ENCODE results near the gene INSR. TPM values are rescaled to one million over a fixed set of nuclear protein-coding genes. Genes with fewer than 3 reads are reported as not detected.

INSR gene
- total and polyA plus RNA-seq, 10 of the 15 experiments (the other 5 are each of a cell fraction or from before 2014, with no cell fraction given) = 4.2 to 34.9 (median 13.6) TPM

DNA sequence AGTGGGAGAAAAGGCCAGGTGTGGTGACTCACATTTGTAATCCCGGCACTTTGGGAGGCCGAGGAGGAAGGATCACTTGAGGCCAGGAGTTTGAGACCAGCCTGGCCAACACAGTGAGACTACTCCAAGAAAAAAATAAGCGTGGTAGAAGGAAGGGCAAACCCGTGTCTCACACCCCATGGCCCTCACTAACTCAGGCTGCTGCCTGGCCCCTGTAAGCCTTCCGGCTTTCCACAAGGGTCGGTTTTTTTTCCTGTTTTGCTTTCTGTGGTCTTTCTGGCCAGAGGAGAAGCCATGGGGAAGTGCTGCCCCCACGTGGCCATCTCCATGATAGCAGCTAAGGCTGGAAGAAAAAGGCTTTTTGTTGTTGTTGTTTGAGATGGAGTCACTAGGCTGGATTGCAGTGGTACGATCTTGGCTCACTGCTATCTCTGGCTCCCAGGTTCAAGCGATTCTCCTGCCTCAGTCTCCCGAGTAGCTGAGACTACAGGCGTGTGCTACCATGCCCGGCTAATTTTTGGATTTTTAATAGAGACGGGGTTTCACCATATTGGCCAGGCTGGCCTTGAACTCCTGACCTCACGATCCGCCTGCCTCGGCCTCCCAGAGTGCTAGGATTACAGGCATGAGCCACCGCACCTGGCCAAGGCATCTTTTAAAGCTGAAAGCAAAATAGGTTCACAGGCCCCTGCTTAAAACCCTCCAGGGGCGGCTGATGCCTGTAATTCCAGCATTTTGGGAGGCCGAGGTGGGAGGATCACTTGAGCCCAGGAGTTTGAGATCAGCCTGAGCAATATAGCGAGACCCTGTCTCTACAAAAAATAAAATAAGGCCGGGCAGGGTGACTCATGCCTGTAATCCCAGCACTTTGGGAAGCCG lies 47.0 kb upstream of the INSR start (continued):
- TF ChIP-seq, protein P1, sequence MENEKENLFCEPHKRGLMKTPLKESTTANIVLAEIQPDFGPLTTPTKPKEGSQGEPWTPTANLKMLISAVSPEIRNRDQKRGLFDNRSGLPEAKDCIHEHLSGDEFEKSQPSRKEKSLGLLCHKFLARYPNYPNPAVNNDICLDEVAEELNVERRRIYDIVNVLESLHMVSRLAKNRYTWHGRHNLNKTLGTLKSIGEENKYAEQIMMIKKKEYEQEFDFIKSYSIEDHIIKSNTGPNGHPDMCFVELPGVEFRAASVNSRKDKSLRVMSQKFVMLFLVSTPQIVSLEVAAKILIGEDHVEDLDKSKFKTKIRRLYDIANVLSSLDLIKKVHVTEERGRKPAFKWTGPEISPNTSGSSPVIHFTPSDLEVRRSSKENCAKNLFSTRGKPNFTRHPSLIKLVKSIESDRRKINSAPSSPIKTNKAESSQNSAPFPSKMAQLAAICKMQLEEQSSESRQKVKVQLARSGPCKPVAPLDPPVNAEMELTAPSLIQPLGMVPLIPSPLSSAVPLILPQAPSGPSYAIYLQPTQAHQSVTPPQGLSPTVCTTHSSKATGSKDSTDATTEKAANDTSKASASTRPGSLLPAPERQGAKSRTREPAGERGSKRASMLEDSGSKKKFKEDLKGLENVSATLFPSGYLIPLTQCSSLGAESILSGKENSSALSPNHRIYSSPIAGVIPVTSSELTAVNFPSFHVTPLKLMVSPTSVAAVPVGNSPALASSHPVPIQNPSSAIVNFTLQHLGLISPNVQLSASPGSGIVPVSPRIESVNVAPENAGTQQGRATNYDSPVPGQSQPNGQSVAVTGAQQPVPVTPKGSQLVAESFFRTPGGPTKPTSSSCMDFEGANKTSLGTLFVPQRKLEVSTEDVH (IDR thresholded peaks at IDR 0.05; ENCODE audit: low read depth, partially characterized antibody) = no peak
- TF ChIP-seq MXI1 (IDR thresholded peaks at IDR 0.05; ENCODE audit: low read depth, low read length) = no peak
- TF ChIP-seq, protein P2, sequence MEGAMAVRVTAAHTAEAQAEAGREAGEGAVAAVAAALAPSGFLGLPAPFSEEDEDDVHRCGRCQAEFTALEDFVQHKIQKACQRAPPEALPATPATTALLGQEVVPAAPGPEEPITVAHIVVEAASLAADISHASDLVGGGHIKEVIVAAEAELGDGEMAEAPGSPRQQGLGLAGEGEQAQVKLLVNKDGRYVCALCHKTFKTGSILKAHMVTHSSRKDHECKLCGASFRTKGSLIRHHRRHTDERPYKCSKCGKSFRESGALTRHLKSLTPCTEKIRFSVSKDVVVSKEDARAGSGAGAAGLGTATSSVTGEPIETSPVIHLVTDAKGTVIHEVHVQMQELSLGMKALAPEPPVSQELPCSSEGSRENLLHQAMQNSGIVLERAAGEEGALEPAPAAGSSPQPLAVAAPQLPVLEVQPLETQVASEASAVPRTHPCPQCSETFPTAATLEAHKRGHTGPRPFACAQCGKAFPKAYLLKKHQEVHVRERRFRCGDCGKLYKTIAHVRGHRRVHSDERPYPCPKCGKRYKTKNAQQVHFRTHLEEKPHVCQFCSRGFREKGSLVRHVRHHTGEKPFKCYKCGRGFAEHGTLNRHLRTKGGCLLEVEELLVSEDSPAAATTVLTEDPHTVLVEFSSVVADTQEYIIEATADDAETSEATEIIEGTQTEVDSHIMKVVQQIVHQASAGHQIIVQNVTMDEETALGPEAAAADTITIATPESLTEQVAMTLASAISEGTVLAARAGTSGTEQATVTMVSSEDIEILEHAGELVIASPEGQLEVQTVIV (IDR thresholded peaks at IDR 0.05; ENCODE audit: borderline replicate concordance, partially characterized antibody) = no peak
- TF ChIP-seq, protein P3, sequence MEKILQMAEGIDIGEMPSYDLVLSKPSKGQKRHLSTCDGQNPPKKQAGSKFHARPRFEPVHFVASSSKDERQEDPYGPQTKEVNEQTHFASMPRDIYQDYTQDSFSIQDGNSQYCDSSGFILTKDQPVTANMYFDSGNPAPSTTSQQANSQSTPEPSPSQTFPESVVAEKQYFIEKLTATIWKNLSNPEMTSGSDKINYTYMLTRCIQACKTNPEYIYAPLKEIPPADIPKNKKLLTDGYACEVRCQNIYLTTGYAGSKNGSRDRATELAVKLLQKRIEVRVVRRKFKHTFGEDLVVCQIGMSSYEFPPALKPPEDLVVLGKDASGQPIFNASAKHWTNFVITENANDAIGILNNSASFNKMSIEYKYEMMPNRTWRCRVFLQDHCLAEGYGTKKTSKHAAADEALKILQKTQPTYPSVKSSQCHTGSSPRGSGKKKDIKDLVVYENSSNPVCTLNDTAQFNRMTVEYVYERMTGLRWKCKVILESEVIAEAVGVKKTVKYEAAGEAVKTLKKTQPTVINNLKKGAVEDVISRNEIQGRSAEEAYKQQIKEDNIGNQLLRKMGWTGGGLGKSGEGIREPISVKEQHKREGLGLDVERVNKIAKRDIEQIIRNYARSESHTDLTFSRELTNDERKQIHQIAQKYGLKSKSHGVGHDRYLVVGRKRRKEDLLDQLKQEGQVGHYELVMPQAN (conservative IDR thresholded peaks at IDR 0.05) = no peak; the same call in 1 of the 2 replicates
- no peak for TF ChIP-seq POLR2AphosphoS2 (IDR thresholded peaks at IDR 0.05; ENCODE audit: low read depth, low read length)
- TF ChIP-seq, protein P4, sequence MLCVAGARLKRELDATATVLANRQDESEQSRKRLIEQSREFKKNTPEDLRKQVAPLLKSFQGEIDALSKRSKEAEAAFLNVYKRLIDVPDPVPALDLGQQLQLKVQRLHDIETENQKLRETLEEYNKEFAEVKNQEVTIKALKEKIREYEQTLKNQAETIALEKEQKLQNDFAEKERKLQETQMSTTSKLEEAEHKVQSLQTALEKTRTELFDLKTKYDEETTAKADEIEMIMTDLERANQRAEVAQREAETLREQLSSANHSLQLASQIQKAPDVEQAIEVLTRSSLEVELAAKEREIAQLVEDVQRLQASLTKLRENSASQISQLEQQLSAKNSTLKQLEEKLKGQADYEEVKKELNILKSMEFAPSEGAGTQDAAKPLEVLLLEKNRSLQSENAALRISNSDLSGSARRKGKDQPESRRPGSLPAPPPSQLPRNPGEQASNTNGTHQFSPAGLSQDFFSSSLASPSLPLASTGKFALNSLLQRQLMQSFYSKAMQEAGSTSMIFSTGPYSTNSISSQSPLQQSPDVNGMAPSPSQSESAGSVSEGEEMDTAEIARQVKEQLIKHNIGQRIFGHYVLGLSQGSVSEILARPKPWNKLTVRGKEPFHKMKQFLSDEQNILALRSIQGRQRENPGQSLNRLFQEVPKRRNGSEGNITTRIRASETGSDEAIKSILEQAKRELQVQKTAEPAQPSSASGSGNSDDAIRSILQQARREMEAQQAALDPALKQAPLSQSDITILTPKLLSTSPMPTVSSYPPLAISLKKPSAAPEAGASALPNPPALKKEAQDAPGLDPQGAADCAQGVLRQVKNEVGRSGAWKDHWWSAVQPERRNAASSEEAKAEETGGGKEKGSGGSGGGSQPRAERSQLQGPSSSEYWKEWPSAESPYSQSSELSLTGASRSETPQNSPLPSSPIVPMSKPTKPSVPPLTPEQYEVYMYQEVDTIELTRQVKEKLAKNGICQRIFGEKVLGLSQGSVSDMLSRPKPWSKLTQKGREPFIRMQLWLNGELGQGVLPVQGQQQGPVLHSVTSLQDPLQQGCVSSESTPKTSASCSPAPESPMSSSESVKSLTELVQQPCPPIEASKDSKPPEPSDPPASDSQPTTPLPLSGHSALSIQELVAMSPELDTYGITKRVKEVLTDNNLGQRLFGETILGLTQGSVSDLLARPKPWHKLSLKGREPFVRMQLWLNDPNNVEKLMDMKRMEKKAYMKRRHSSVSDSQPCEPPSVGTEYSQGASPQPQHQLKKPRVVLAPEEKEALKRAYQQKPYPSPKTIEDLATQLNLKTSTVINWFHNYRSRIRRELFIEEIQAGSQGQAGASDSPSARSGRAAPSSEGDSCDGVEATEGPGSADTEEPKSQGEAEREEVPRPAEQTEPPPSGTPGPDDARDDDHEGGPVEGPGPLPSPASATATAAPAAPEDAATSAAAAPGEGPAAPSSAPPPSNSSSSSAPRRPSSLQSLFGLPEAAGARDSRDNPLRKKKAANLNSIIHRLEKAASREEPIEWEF (IDR thresholded peaks at IDR 0.05; ENCODE audit: insufficient replicate concordance, low read depth, low read length) = no peak
- TF ChIP-seq, protein P5, sequence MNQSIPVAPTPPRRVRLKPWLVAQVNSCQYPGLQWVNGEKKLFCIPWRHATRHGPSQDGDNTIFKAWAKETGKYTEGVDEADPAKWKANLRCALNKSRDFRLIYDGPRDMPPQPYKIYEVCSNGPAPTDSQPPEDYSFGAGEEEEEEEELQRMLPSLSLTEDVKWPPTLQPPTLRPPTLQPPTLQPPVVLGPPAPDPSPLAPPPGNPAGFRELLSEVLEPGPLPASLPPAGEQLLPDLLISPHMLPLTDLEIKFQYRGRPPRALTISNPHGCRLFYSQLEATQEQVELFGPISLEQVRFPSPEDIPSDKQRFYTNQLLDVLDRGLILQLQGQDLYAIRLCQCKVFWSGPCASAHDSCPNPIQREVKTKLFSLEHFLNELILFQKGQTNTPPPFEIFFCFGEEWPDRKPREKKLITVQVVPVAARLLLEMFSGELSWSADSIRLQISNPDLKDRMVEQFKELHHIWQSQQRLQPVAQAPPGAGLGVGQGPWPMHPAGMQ (IDR thresholded peaks at IDR 0.05; ENCODE audit: borderline replicate concordance) = no peak
- TF ChIP-seq TCF7 (IDR thresholded peaks at IDR 0.05; ENCODE audit: borderline replicate concordance) = no peak
- TF ChIP-seq SUZ12 (IDR thresholded peaks at IDR 0.05; ENCODE audit: unreplicated experiment) = no peak
- TF ChIP-seq, protein P6, sequence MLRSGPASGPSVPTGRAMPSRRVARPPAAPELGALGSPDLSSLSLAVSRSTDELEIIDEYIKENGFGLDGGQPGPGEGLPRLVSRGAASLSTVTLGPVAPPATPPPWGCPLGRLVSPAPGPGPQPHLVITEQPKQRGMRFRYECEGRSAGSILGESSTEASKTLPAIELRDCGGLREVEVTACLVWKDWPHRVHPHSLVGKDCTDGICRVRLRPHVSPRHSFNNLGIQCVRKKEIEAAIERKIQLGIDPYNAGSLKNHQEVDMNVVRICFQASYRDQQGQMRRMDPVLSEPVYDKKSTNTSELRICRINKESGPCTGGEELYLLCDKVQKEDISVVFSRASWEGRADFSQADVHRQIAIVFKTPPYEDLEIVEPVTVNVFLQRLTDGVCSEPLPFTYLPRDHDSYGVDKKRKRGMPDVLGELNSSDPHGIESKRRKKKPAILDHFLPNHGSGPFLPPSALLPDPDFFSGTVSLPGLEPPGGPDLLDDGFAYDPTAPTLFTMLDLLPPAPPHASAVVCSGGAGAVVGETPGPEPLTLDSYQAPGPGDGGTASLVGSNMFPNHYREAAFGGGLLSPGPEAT (IDR thresholded peaks at IDR 0.05; ENCODE audit: low read depth) = peak; percentile 78
- TF ChIP-seq TARDBP (IDR thresholded peaks at IDR 0.05; ENCODE audit: borderline replicate concordance) = 0 out of 2 replicates have a peak, but pooled peaks have one; percentile 25

All from GM12878 (cell line).